G401 (cell line): ENCODE data around the gene GRM1. TPM values are rescaled to one million over a fixed set of nuclear protein-coding genes. Genes with fewer than 3 reads are reported as not detected.
A peak's percentile ranks its signal among the peaks of the same experiment; 100 is the strongest.

Experiments
- DNase-seq: peaks from one replicate; pipeline ENCODE4 v3.0.0-alpha.2; 2015; ENCODE audit warnings: low spot score
- in situ Hi-C: cut with HindIII; loops from 2 replicates; pipeline ENCODE4 v1.10.0; 2016; ENCODE audit warnings: low sequenced_read_pairs, mixed read lengths
- total RNA-seq: library from RNA; depleted of rRNA; stranded (reverse); fragments of >200 nt; shearing (Covaris generic); gene quantifications from 2 replicates; pipeline ENCODE4 v1.2.3, GENCODE V29; 2014

Gene GRM1
- total RNA-seq, 1 experiment from 2014 or later = not detected

- in situ Hi-C loops = no loop called here
- DNase-seq = no peak
These were observed 323.3 kb downstream of the GRM1 start for GRCh38 chr6:146352163-146352562.

DNA sequence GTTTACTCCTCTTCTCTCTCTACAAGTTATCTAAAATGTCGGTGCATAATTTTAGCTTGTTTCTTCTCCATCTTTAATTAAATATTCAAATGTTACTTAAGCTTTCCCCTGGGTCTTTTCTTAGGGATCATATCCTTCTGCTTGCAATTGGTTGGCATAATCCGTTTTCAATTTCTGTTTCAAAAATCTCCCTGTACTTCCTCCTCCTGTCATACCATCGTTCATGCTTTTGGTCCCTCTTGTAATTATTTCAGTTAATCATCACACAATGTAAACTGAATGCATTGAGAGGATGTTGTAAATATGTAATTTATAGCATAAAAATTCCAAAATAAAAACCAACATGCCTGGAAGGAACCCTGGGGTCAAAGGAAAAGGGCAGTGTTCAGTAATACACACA lies 325.6 kb downstream of the GRM1 start:
- in situ Hi-C loops = no loop called here
- no peak for DNase-seq

DNA sequence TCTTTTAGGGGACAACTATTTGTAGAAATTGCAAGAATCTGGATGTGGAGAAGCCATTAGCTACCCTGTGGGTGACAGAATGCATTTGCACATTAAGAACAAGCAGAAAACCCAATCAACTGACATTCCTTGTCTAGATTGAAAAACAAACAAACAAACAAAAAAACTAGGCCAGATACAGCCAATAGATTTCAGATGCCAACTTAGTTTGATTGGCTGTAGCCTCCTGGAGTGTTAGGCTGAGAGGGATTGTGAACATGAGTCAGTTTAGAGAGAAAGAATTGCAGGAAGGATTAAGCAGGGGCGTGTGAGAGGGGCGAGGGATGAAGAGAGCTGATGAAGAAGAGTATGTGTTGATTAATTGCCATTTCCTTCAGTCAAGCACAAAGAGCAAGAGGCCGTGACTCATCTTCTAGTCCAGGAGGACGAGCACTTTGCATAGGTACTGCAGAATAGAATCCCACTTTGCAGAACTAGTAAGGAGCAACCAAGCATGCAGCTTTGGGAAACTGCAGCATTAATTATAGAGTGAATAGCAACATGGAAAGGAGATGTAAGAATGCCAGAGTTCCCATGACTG lies 326.7 kb downstream of the GRM1 start:
- in situ Hi-C loops = no loop called here
- no peak for DNase-seq

DNA sequence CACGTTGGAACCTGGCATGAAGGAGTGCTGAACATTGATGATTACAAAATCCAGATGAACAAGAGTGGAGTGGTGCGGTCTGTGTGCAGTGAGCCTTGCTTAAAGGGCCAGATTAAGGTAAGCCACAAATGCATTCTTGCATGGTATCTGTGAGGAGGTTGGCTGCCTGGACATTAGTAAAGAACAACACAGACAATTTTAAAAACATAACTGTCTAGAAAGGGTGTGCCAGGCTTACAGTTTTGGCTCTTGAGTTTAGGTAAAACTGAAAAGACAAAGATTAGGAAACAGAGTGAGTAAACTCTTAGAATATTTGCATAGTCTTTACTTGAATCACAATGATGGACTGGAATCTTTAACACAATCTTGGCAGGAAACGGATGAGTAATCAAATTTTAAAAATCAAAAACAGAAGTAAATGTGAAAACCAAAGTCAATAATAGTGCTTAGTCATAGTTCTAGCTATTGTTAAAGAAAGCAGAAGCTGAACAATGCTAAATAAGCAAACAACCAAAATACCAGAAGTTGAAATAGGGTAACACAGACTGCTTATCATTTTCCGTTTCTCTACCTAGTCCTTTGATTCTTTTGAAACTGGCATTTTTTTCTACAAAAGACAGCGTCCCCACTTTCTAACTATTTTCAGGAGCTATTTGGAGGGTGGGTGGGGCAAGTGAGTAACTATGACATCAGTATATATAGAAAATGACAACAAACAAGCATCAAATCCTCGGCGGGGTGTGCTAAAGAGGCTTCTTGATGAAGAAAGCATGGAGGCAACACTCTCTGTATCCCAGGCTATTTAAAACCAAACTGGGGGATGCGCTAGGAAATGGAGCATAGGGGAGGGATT lies 328.9 kb downstream of the GRM1 start:
- DNase-seq = no peak
- in situ Hi-C loops = no loop called here

- no peak for DNase-seq
- in situ Hi-C loops = no loop called here
These were observed 329.7 kb downstream of the GRM1 start for GRCh38 chr6:146358431-146359046.

GRCh38 chr6:146359131-146359530 lies 330.3 kb downstream of the GRM1 start:
- no peak for DNase-seq
- in situ Hi-C loops = no loop called here

GRCh38 chr6:146361128-146361924 lies 332.5 kb downstream of the GRM1 start:
- in situ Hi-C loops = no loop called here
- DNase-seq = peak; percentile 79

- DNase-seq = peak; percentile 65
- in situ Hi-C loops = no loop called here
These were observed 335.2 kb downstream of the GRM1 start for GRCh38 chr6:146363838-146364607.

- no peak for DNase-seq
- in situ Hi-C loops = no loop called here
These were observed 336.1 kb downstream of the GRM1 start for GRCh38 chr6:146364816-146365594.

- peak; percentile 86 for DNase-seq
- in situ Hi-C loops = no loop called here
These were observed 338.2 kb downstream of the GRM1 start for GRCh38 chr6:146367061-146367460.

GRCh38 chr6:146369866-146370265 lies 341.0 kb downstream of the GRM1 start:
- no peak for DNase-seq
- in situ Hi-C loops = no loop called here

DNA sequence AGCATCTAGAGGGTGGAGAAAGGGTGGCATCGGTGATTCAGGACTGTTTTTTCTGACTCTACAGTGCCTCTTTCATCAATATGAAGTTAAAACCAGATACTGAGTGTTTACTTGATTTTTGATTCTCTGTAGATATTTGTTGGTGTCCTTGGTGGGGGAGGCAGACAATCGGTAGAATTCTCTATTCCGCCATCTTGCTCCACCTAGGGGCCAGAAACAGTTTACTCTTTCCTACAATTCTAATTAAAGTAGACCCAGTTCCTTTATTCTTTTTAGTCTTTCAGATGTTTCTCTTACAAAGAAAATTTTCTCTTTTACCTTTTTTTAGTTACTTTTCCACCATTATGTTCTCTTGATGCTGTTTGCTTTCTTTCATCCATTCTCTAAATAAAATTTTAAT lies 352.6 kb downstream of the GRM1 start:
- DNase-seq = no peak
- in situ Hi-C loops = no loop called here

DNA sequence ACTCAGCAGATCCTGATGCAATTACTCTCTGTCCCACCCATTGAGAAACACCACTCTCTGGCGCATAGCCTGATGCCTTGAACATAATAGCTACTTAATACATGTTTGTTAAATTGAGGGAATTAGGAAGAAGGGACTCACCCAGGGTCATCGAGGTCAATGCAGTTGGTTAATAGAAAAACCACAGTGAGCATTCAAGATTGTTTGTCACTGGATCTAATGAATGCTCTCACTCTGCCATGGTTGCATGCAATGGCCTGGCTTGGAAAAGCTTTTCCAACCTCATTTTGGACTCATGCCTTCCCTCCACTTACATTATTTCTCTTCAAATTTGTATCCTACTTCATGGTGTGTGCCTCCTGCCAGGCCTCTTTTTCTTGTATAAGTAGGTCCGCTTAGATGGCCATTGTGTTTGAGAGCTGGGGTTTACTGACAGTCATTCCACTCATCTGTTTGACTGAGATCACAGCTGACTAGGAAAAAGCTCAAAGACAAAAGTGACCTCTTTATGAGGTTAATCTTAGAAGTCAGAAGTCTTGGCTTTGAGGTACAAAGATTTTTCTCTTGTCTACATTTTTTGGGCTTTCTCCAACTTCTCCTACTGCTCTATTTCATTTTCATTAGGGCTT lies 360.0 kb downstream of the GRM1 start:
- DNase-seq = no peak
- in situ Hi-C loops = no loop called here

DNA sequence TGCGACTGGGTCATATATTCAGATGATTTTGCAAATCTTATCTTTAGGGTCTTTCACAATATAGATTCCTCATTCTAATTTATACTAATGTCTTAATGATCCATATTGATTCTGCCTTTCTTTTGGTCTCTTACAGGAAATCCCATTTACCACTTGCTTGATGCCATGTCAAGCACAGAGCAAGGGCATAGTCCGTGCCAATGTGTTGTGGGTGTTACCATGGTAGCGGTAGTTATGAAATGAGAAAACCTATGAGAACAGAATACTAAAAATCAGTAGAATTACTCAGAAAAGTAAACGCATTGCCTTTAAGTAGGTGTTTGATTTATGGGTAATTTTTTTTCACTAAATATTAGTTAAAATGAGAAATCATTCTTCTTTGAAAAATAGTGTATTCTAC lies 360.9 kb downstream of the GRM1 start:
- in situ Hi-C loops = no loop called here

DNA sequence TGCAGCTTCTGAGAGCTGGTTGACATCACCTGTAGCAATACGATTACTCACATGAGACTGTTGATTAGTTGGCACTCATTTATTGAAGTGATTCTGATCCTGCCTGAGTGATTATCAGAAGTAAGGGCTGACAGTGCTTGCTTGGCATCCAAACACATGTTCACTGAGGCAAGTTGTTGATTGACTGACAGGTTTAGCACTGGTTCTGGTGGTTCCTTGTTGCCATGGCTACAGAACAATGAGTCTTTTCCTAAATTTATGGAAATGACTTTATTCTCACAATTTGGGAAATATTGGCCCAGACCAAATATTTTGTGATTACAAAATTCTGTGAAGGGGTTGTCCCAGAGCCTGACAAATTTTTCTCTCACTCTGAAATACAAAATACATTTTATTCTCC lies 368.8 kb downstream of the GRM1 start:
- DNase-seq = no peak
- in situ Hi-C loops = no loop called here

More for the DNA sequence above, 360.9 kb downstream of the GRM1 start:
- DNase-seq = no peak

- DNase-seq = no peak
- in situ Hi-C loops = no loop called here
These were observed 373.6 kb downstream of the GRM1 start for GRCh38 chr6:146402476-146402875.

- DNase-seq = peak; percentile 98
- in situ Hi-C loops = no loop called here
These were observed 379.7 kb downstream of the GRM1 start for GRCh38 chr6:146408583-146408982.
